ENCODE results near the gene CBX2. TPM values are rescaled to one million over a fixed set of nuclear protein-coding genes. Genes with fewer than 3 reads are reported as not detected.

Gene CBX2
- total RNA-seq (2012; rRNA removed) (2.0 and 2.2 TPM in 2 replicates), polyA plus RNA-seq (2012; rRNA removed) (3.2 and 4.0 TPM in 2 replicates), Bru-seq, nascent RNA (percentile 31 among the genes with signal in this experiment), BruChase-seq, experiment 1, labeled RNA remaining after a 6-hour chase (percentile 31 among the genes with signal in this experiment), BruChase-seq, experiment 2, labeled RNA remaining after a 2-hour chase (percentile 33 among the genes with signal in this experiment)
- polyA plus RNA-seq (2012; cell fraction: cytosol; rRNA removed): 2.9 and 4.0 TPM in 2 replicates
- 4.3 and 7.7 TPM in 2 replicates for polyA plus RNA-seq (2012; cell fraction: nucleus; rRNA removed; ENCODE audit: low replicate concordance)
- long read RNA-seq, full-length matches to known transcripts: 1 of 2 reads
- long read RNA-seq, partial matches to known transcripts: 0 of 2 reads
- long read RNA-seq, other reads (novel, unspliced or antisense): 1 of 2 reads

DNA sequence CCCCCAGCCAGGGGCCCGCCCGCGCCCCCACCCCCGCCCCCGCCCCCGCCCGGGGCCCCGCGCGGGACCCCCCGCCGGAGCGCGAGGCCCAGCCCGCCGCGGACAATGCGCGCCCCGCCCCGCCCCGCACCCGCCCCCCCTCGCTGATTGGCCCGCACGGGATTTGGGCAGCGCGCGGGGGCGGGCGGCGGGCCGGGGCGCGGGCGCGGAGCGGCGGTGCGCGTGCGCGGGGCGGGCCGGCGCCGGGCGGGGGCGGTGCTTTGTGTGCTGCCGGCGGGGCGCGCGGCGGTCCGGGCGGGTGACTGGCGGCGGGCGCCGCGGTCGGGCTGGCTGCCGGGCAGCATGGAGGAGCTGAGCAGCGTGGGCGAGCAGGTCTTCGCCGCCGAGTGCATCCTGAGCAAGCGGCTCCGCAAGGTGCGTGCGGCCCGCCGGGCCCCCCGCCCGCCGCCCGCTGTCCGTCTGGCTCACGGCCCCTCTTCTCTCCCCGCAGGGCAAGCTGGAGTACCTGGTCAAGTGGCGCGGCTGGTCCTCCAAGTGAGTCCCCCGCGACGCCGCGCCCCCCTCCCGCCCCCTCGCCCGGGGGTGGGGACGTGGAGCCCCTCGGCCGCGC, at the start of gene CBX2:
TSS of gene CBX2 (plus strand) at position 255 of the 610 bp plus-strand sequence. CDS start at position 343, 88 bp downstream.
- POLR2A ChIA-PET (ENCODE audit: unreplicated experiment): no interaction called here
- WGBS, 2 experiments (ENCODE audit: extremely low coverage in 2 of 2, insufficient read length in 1 of 2): 0% methylated on average over 14 of the region's 96 CpGs; no CpG with 5 or more reads in 1 of the 2 experiments
- peak within 1 kb of the TSS; percentile 9; the same call in 1 of the 2 replicates for H3K27ac ChIP-seq (ENCODE audit: insufficient read depth, low read length)
- TF ChIP-seq FOS (IDR thresholded peaks at IDR 0.05; ENCODE audit: low read depth, low read length): no peak
- no peak for TF ChIP-seq SMC3 (IDR thresholded peaks at IDR 0.05; ENCODE audit: low read depth, low read length)
- TF ChIP-seq POLR2A (IDR thresholded peaks at IDR 0.05; ENCODE audit: low read depth, low read length): no peak
- no peak; the same call in 1 of the 2 replicates for TF ChIP-seq BHLHE40 (IDR thresholded peaks at IDR 0.05; ENCODE audit: low read depth, low read length)
- TF ChIP-seq, protein P1, sequence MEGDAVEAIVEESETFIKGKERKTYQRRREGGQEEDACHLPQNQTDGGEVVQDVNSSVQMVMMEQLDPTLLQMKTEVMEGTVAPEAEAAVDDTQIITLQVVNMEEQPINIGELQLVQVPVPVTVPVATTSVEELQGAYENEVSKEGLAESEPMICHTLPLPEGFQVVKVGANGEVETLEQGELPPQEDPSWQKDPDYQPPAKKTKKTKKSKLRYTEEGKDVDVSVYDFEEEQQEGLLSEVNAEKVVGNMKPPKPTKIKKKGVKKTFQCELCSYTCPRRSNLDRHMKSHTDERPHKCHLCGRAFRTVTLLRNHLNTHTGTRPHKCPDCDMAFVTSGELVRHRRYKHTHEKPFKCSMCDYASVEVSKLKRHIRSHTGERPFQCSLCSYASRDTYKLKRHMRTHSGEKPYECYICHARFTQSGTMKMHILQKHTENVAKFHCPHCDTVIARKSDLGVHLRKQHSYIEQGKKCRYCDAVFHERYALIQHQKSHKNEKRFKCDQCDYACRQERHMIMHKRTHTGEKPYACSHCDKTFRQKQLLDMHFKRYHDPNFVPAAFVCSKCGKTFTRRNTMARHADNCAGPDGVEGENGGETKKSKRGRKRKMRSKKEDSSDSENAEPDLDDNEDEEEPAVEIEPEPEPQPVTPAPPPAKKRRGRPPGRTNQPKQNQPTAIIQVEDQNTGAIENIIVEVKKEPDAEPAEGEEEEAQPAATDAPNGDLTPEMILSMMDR (conservative IDR thresholded peaks at IDR 0.05; ENCODE audit: low read depth, low read length): no peak
- no peak for TF ChIP-seq CHD1 (IDR thresholded peaks at IDR 0.05; ENCODE audit: low read depth, low read length)
- no peak for TF ChIP-seq MAFK (IDR thresholded peaks at IDR 0.05; ENCODE audit: low read depth, low read length)
- TF ChIP-seq USF2 (IDR thresholded peaks at IDR 0.05; ENCODE audit: low read depth, low read length): no peak
- peak; percentile 77; the same call in 1 of the 2 replicates for TF ChIP-seq MXI1 (IDR thresholded peaks at IDR 0.05; ENCODE audit: borderline replicate concordance, low read depth, low read length)
- TF ChIP-seq RAD21 (IDR thresholded peaks at IDR 0.05; ENCODE audit: low read length): no peak
- TF ChIP-seq RCOR1 (IDR thresholded peaks at IDR 0.05; ENCODE audit: insufficient replicate concordance, low read length): no peak
- peak; percentile 24; the same call in 1 of the 2 replicates for TF ChIP-seq MAZ (IDR thresholded peaks at IDR 0.05; ENCODE audit: borderline replicate concordance, low read depth, low read length)
- TF ChIP-seq CEBPB (IDR thresholded peaks at IDR 0.05; ENCODE audit: low read depth, low read length): no peak
- TF ChIP-seq NFE2L2 (IDR thresholded peaks at IDR 0.05; ENCODE audit: low read depth, low read length): no peak

More for the DNA sequence above, at the start of gene CBX2:
- Histone ChIP-seq H2BK15ac (ENCODE audit: low read depth, low read length) (no peak within 1 kb of the TSS), H3K4me3 (ENCODE audit: insufficient read depth, low read depth, low read length) (peak within 1 kb of the TSS; percentile 83), H4K8ac (ENCODE audit: low read depth in 2 of 2, low read length in 2 of 2) (no peak within 1 kb of the TSS), H3K4me2 (ENCODE audit: low read depth, low read length) (peak within 1 kb of the TSS; percentile 86), H2AK9ac (replicated peaks; ENCODE audit: low read depth, low read length, poor library complexity) (peak within 1 kb of the TSS; percentile 80), H3K56ac (ENCODE audit: extremely low read depth, insufficient read depth, low read length) (no peak within 1 kb of the TSS), H2BK120ac (ENCODE audit: low read depth, low read length) (no peak within 1 kb of the TSS), H3K9me1 (ENCODE audit: insufficient read depth, low read length) (no peaks in the 10 kb centered on the region), H3K4ac (ENCODE audit: low read depth, low read length) (0 out of 2 replicates have a peak within 1 kb of the TSS, but pooled peaks have one; percentile 0), H4K91ac (ENCODE audit: insufficient read depth, low read depth, low read length) (no peak within 1 kb of the TSS), H2BK5ac (ENCODE audit: low read depth, low read length, poor library complexity, severe bottlenecking) (no peak within 1 kb of the TSS), H3K4me1 (ENCODE audit: control insufficient read depth, insufficient read depth, low read length) (peaks cover 3% of the 10 kb centered on the region; the same call in 1 of the 2 replicates), H3K14ac (replicated peaks; ENCODE audit: low read depth, low read length) (no peak within 1 kb of the TSS), H3K9me3 (ENCODE audit: control insufficient read depth, insufficient read depth, low read length) (0 out of 2 replicates have a peak, but pooled peaks cover 3% of the 10 kb centered on the region), H2BK20ac (ENCODE audit: low read depth, low read length) (no peak within 1 kb of the TSS), H3K79me1 (ENCODE audit: low read depth in 1 of 2, low read length in 2 of 2) (no peaks in the 10 kb centered on the region; a peak in 1 of 4 replicates), H4K5ac (ENCODE audit: low read depth, low read length) (no peak within 1 kb of the TSS; the same call in 1 of the 2 replicates), H2AK5ac (ENCODE audit: low read depth, low read length) (peak within 1 kb of the TSS; percentile 58; the same call in 1 of the 2 replicates), H3K23ac (ENCODE audit: low read depth, low read length) (no peak within 1 kb of the TSS), H3K27me3 (ENCODE audit: control insufficient read depth, insufficient read depth, low read length) (peaks cover 39% of the 10 kb centered on the region), H3K36me3 (ENCODE audit: control insufficient read depth, insufficient read depth, low read length) (no peaks in the 10 kb centered on the region), H3K18ac (ENCODE audit: low read depth, low read length) (no peak within 1 kb of the TSS; the same call in 1 of the 2 replicates), H3K9ac (ENCODE audit: low read depth, low read length) (peak within 1 kb of the TSS; percentile 53), H2AFZ (replicated peaks; ENCODE audit: low read length, poor library complexity) (peak within 1 kb of the TSS; percentile 95), H4K20me1 (ENCODE audit: insufficient read depth, low read length) (peaks cover 3% of the 10 kb centered on the region; the same call in 1 of the 2 replicates)
- CTCF ChIA-PET: interaction anchor here (0.6 to 1.0 kb wide), 2 partner anchors 15 to 257 kb away, joined by 4 to 5 read pairs; no protein-coding TSS in a partner anchor
- peak; percentile 42 for DNase-seq
- peak; percentile 96 for ATAC-seq (ENCODE audit: low read depth)
- in situ Hi-C loops (cut with MboI; ENCODE audit: low sequenced_read_pairs): no loop called here
- dilution Hi-C loops (cut with HindIII; ENCODE audit: low sequenced_read_pairs, unreplicated experiment): no loop called here
- BruUV-seq (replicated peaks): no TSS peak
- intact Hi-C loops (cut with micrococcal nuclease): no loop called here
